ENCODE measurements around the gene AIFM3.

The AIFM3 gene

DNA sequence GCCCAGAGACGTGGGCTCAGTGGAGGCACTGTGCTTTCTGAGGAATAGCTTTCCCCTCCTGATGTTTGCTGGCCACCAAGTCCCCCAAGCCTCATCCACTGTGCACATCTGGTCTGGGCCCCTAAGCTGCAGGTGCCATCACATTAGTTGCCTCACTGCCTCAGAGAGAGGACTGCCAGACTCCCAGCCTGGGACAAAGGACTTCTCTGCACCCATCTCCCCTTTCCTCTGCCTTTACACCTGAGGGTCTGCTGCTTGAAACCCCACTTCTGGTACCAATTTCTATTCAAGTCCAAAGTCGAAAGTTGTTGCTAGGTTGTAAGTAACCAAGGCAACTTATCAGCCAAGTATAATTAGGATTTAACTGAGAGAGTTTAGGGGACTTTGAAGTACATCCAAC, 11.4 kb downstream of the AIFM3 start:
- peaks cover 0 to 6% of the 10 kb centered on the region in 2 donors for H3K9me3 ChIP-seq (ENCODE audit: control insufficient read depth in 2 of 2, low read length in 2 of 2)
- H3K4me1 ChIP-seq (ENCODE audit: control insufficient read depth, insufficient read depth, low read length), result peaks cover 35% of the 10 kb centered on the region
- H3K4me3 ChIP-seq (ENCODE audit: low read length in 2 of 2), result no peak overlapping the region
- no peak overlapping the region for H3K27ac ChIP-seq (ENCODE audit: low read length)
- no peak overlapping the region for H3K9ac ChIP-seq (ENCODE audit: low read length in 2 of 2)
- H3K36me3 ChIP-seq (ENCODE audit: control insufficient read depth in 2 of 2, insufficient read depth in 2 of 2, low read length in 2 of 2), result no peaks in the 10 kb centered on the region
- no peaks in the 10 kb centered on the region for H3K27me3 ChIP-seq (ENCODE audit: control insufficient read depth in 1 of 2, insufficient read depth in 2 of 2, low read length in 2 of 2)

DNA sequence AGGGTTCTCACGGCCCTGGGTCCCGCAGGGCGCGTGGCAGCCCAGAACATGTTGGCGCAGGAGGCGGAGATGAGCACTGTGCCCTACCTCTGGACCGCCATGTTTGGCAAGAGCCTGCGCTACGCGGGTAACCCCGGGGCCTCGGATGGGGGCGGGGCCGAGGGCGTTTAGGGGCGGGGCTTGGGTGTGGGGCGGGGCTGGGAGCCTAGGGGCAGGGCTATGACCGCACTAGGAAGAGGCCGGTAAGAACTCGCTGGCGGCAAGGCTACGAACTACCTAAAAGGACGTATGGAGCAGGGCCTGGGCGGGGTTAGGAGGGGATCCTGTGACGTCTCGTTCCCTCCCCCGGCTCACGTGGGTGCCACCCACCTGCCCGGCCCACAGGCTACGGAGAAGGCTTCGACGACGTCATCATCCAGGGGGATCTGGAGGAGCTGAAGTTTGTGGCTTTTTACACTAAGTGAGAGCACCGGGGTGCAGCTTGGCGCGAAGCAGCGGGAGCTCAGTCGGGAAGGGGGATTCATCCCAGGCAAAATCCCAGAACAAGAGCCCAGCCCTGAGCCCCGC, 12.3 kb downstream of the AIFM3 start:
- peak overlapping the region; percentile 60 to 93 for H3K4me3 ChIP-seq (ENCODE audit: low read length in 2 of 2)
- H3K36me3 ChIP-seq (ENCODE audit: control insufficient read depth in 2 of 2, insufficient read depth in 2 of 2, low read length in 2 of 2), result peaks cover 4 to 5% of the 10 kb centered on the region in 2 donors
- peak overlapping the region; percentile 47 to 55 for H3K9ac ChIP-seq (ENCODE audit: low read length in 2 of 2)
- H3K4me1 ChIP-seq (ENCODE audit: control insufficient read depth, insufficient read depth, low read length), result peaks cover 40% of the 10 kb centered on the region
- peaks cover 0 to 6% of the 10 kb centered on the region in 2 donors for H3K9me3 ChIP-seq (ENCODE audit: control insufficient read depth in 2 of 2, low read length in 2 of 2)
- peak overlapping the region; percentile 24 for H3K27ac ChIP-seq (ENCODE audit: low read length)
- no peaks in the 10 kb centered on the region for H3K27me3 ChIP-seq (ENCODE audit: control insufficient read depth in 1 of 2, insufficient read depth in 2 of 2, low read length in 2 of 2)

DNA sequence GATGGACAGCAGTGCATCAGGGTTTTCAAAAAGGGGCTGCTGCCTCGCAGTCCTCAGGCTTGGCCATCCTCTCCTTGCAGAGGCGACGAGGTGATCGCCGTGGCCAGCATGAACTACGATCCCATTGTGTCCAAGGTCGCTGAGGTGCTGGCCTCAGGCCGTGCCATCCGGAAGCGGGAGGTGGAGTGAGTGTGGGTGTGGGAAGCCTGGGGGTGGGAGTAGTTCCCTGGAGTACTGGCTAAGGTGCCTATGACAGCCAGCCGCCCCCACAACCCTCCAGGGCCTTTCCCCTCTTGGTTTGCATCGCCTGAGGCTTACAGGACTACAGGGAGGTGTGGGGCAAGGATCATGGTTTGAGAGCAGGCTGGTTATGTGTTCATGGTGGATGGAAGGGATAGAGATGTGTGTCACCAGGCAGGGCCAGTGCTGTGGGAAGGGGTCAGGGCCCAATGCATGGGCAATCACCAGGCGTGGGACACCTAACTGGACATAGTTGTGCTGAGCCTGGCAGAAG, 12.9 kb downstream of the AIFM3 start:
- Histone ChIP-seq H3K9me3 (ENCODE audit: control insufficient read depth in 2 of 2, low read length in 2 of 2) (peaks cover 0 to 6% of the 10 kb centered on the region in 2 donors), H3K4me1 (ENCODE audit: control insufficient read depth, insufficient read depth, low read length) (peaks cover 40% of the 10 kb centered on the region), H3K4me3 (ENCODE audit: low read length in 2 of 2) (peak overlapping the region; percentile 60 to 93), H3K27me3 (ENCODE audit: control insufficient read depth in 1 of 2, insufficient read depth in 2 of 2, low read length in 2 of 2) (no peaks in the 10 kb centered on the region), H3K9ac (ENCODE audit: low read length in 2 of 2) (peak overlapping the region; percentile 47 to 55), H3K36me3 (ENCODE audit: control insufficient read depth in 2 of 2, insufficient read depth in 2 of 2, low read length in 2 of 2) (peaks cover 4 to 6% of the 10 kb centered on the region in 2 donors), H3K27ac (ENCODE audit: low read length) (peak overlapping the region; percentile 24)

DNA sequence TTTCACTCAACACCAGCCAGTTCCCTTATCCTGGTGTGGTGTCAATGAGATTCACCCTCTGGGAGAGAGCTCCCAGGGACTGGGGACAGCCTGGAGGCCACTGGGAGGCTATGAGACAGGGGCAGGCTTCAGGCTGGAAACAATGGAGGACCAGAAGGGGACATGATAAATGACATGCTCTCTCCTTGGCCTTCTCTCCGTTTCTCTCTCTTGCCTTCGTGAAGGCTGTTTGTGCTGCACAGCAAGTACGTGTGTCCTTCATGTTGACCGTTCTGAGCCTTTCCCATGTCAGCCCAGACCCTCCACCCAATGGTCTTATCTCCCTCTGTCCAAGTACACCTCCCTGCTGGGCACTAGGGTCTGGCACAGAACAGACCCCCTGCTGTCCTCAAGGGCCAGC, 13.5 kb downstream of the AIFM3 start:
- no peaks in the 10 kb centered on the region for H3K27me3 ChIP-seq (ENCODE audit: control insufficient read depth in 1 of 2, insufficient read depth in 2 of 2, low read length in 2 of 2)
- peaks cover 5 to 6% of the 10 kb centered on the region in 2 donors for H3K36me3 ChIP-seq (ENCODE audit: control insufficient read depth in 2 of 2, insufficient read depth in 2 of 2, low read length in 2 of 2)
- peak overlapping the region; percentile 84 for H3K27ac ChIP-seq (ENCODE audit: low read length)
- H3K4me3 ChIP-seq (ENCODE audit: low read length in 2 of 2), result peak overlapping the region in 1 of 2 donors; percentile 93
- peaks cover 40% of the 10 kb centered on the region for H3K4me1 ChIP-seq (ENCODE audit: control insufficient read depth, insufficient read depth, low read length)
- peaks cover 0 to 6% of the 10 kb centered on the region in 2 donors for H3K9me3 ChIP-seq (ENCODE audit: control insufficient read depth in 2 of 2, low read length in 2 of 2)
- H3K9ac ChIP-seq (ENCODE audit: low read length in 2 of 2), result peak overlapping the region; percentile 2 to 55

DNA sequence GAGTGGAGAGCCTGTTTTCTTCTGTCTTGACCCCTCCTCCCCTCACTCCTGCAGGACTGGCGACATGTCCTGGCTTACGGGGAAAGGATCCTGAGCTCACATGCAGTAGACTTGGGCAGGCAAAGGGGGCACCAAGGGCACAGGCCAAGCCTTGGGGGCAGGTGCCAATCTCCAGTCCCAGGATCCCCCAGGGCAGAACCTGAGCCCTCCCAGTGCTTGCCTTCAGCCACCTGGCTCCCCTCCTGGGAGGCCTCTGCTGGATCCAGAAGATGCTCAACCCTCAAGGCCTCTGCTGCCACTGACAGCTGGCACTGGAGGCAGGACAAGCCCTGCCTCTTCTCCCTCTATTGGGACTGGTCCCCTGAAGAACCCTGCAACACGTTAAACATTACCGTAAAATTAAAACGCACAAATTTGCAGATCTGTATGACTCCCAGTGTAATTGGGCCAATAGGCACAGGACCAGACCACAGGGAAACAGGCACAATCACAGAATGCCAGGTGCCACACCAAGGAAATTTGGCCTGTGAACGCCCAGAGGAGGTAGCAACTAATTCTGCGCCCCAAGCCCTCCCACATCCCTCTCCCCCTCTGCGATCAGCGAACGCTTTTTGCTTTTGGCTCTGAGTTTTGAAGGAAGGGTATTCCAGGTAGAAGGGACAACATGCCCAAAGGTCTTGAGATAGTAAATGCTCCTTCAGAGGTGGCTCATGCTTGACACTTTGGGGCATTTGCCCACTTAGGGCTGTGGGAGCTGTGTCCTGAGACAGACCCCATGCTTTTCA, 14.1 kb downstream of the AIFM3 start:
- Histone ChIP-seq H3K4me1 (ENCODE audit: control insufficient read depth, insufficient read depth, low read length) (peaks cover 40% of the 10 kb centered on the region), H3K36me3 (ENCODE audit: control insufficient read depth in 2 of 2, insufficient read depth in 2 of 2, low read length in 2 of 2) (peaks cover 9% of the 10 kb centered on the region in 2 donors), H3K4me3 (ENCODE audit: low read length in 2 of 2) (peak overlapping the region; percentile 93 to 96), H3K9me3 (ENCODE audit: control insufficient read depth in 2 of 2, low read length in 2 of 2) (peaks cover 0 to 6% of the 10 kb centered on the region in 2 donors), H3K27ac (ENCODE audit: low read length) (peak overlapping the region; percentile 84), H3K27me3 (ENCODE audit: control insufficient read depth in 1 of 2, insufficient read depth in 2 of 2, low read length in 2 of 2) (no peaks in the 10 kb centered on the region), H3K9ac (ENCODE audit: low read length in 2 of 2) (peak overlapping the region; percentile 93 to 98)

DNA sequence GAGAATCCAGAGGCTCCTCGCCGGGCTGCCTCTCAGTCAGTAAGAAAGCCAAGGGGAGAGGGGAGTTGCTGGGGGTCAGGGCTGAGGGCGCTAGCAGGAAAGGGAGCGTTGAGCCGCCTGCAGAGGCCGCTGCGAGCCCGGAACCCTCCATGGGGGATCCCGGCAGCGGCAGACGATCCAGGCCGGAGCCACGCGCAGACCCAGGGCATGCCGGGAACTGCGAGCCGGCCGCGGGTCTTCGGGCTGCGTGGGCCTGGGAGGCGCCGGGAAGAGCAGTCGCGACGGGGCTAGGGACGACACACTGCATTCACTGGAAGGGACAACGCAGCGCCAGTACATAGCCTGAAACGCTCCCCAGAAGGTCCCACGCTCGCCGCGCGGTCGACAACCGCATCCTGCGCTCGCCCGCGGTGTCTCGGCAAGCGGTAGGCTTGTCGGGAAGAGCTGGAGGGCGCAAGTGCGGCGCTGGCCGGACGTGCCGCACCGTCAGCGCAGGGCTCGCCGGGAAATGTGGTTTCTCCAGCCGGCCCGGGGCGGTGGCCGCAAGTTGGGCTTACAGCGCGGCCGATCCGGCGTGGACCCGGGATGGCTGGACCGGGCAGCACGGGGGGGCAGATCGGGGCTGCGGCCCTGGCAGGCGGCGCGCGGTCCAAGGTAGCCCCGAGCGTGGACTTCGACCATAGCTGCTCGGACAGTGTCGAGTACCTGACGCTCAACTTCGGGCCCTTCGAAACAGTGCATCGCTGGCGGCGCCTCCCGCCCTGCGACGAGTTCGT, 14.9 kb downstream of the AIFM3 start, which contains the start of gene LZTR1:
Gene LZTR1, plus strand, starts transcription at position 511 of the 776 bp plus-strand sequence. Its CDS starts 75 bp downstream, at position 586.
- Histone ChIP-seq H3K4me3 (ENCODE audit: low read length in 2 of 2) (peak within 1 kb of the TSS; percentile 93 to 96), H3K27ac (ENCODE audit: low read length) (peak within 1 kb of the TSS; percentile 84), H3K9ac (ENCODE audit: low read length in 2 of 2) (peak within 1 kb of the TSS; percentile 93 to 98), H3K36me3 (ENCODE audit: control insufficient read depth in 2 of 2, insufficient read depth in 2 of 2, low read length in 2 of 2) (peaks cover 9 to 12% of the 10 kb centered on the region in 2 donors), H3K9me3 (ENCODE audit: control insufficient read depth in 2 of 2, low read length in 2 of 2) (peaks cover 0 to 6% of the 10 kb centered on the region in 2 donors), H3K4me1 (ENCODE audit: control insufficient read depth, insufficient read depth, low read length) (peaks cover 40% of the 10 kb centered on the region), H3K27me3 (ENCODE audit: control insufficient read depth in 1 of 2, insufficient read depth in 2 of 2, low read length in 2 of 2) (no peaks in the 10 kb centered on the region)

DNA sequence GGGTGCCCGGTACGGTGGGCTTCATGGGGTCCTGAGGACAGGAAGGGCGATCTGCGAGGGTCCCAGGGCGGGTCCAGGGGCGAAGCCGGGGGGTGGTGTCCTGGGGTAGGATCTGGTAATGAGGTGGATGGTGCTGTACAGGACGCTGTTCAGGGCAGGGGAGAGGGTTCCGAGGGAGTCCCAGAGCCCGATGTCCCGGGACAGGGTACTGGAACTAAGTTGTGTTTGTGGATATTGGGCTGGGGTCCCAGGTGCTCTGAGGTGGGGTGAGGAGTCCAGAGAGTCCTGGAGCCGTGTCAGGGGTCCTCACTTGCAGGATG, 15.5 kb downstream of the AIFM3 start:
- H3K27me3 ChIP-seq (ENCODE audit: control insufficient read depth in 1 of 2, insufficient read depth in 2 of 2, low read length in 2 of 2), result no peaks in the 10 kb centered on the region
- peak overlapping the region; percentile 93 to 96 for H3K4me3 ChIP-seq (ENCODE audit: low read length in 2 of 2)
- H3K27ac ChIP-seq (ENCODE audit: low read length), result peak overlapping the region; percentile 84
- H3K36me3 ChIP-seq (ENCODE audit: control insufficient read depth in 2 of 2, insufficient read depth in 2 of 2, low read length in 2 of 2), result peaks cover 12% of the 10 kb centered on the region in 2 donors
- peaks cover 0 to 6% of the 10 kb centered on the region in 2 donors for H3K9me3 ChIP-seq (ENCODE audit: control insufficient read depth in 2 of 2, low read length in 2 of 2)
- H3K4me1 ChIP-seq (ENCODE audit: control insufficient read depth, insufficient read depth, low read length), result peaks cover 40% of the 10 kb centered on the region
- peak overlapping the region; percentile 93 to 98 for H3K9ac ChIP-seq (ENCODE audit: low read length in 2 of 2)

DNA sequence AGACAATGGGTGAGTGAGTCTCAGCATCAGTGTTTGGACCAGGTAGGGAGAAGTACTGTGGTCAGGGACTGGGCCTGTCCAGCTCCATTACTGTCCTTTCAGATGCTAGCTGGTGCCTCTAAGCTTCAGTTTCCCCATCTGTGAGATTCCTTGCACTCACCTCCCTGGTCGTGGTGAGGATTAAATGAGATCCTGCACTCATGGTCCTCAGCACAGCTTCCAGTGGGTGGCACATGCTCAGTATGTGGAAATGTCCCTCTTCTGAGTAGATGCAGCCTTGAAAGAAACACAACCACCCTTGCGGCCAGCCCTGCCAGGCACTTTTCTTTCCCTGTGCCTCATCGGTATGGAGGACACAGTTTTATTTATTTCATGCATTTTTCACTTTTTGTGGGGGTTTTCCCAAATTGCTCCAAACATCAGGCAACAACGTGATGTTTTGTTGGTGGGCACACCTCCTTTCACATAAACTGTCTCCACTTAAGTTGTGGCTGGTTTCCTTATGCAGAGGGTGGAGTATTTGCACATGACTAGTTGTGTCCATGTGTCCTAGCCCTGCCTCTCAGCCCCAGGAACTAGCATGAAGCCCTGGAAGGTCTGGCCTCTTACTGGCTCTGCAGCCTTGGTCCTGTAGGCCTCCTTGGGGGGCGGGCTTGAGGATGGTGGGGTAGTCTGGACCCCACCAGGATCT, 16.2 kb downstream of the AIFM3 start:
- Histone ChIP-seq H3K4me1 (ENCODE audit: control insufficient read depth, insufficient read depth, low read length) (peaks cover 40% of the 10 kb centered on the region), H3K9me3 (ENCODE audit: control insufficient read depth in 2 of 2, low read length in 2 of 2) (peaks cover 0 to 5% of the 10 kb centered on the region in 2 donors), H3K9ac (ENCODE audit: low read length in 2 of 2) (peak overlapping the region; percentile 93 to 98), H3K36me3 (ENCODE audit: control insufficient read depth in 2 of 2, insufficient read depth in 2 of 2, low read length in 2 of 2) (peaks cover 15 to 18% of the 10 kb centered on the region in 2 donors), H3K4me3 (ENCODE audit: low read length in 2 of 2) (peak overlapping the region; percentile 93 to 96), H3K27ac (ENCODE audit: low read length) (no peak overlapping the region), H3K27me3 (ENCODE audit: control insufficient read depth in 1 of 2, insufficient read depth in 2 of 2, low read length in 2 of 2) (no peaks in the 10 kb centered on the region)

DNA sequence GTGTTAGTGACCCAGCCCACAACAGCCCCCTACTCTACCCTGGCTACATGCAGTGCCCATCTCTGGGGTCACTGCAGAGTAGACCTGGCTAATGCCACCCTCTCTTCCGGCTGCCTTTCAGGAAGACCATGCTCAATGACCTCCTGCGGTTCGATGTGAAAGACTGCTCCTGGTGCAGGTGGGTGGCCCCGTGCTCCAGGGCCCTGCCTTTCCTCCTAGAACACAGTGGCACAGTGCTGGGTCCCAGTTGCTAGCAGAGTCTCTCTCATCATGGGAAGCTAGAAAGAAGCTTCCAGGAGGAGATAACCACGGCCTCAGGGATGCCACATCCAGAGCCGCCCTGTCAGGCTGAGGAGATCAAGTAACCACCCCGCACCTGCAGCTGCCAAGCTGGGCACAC, 18.7 kb downstream of the AIFM3 start:
- Histone ChIP-seq H3K36me3 (ENCODE audit: control insufficient read depth in 2 of 2, insufficient read depth in 2 of 2, low read length in 2 of 2) (peaks cover 19 to 25% of the 10 kb centered on the region in 2 donors), H3K27ac (ENCODE audit: low read length) (no peak overlapping the region), H3K27me3 (ENCODE audit: control insufficient read depth in 1 of 2, insufficient read depth in 2 of 2, low read length in 2 of 2) (no peaks in the 10 kb centered on the region), H3K9me3 (ENCODE audit: control insufficient read depth in 2 of 2, low read length in 2 of 2) (no peaks in the 10 kb centered on the region), H3K9ac (ENCODE audit: low read length in 2 of 2) (no peak overlapping the region), H3K4me3 (ENCODE audit: low read length in 2 of 2) (no peak overlapping the region), H3K4me1 (ENCODE audit: control insufficient read depth, insufficient read depth, low read length) (peaks cover 30% of the 10 kb centered on the region)

DNA sequence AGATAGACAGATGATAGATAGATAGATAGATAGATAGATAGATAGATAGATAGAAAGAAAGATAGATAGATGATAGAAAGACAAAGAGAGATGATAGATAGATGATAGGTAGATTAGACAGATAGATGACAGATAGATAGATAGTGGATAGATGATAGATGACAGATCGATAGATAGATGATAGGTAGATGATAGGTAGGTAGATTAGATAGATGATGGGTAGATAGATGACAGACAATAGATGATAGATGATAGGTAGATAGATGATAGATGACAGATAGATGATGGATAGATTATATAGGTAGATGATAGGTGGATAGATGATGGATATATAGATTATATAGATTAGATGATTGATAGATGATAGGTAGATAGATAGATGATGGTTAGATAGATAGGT, 19.3 kb downstream of the AIFM3 start:
- peaks cover 19 to 25% of the 10 kb centered on the region in 2 donors for H3K36me3 ChIP-seq (ENCODE audit: control insufficient read depth in 2 of 2, insufficient read depth in 2 of 2, low read length in 2 of 2)
- H3K27me3 ChIP-seq (ENCODE audit: control insufficient read depth in 1 of 2, insufficient read depth in 2 of 2, low read length in 2 of 2), result no peaks in the 10 kb centered on the region
- no peak overlapping the region for H3K4me3 ChIP-seq (ENCODE audit: low read length in 2 of 2)
- H3K27ac ChIP-seq (ENCODE audit: low read length), result no peak overlapping the region
- H3K9me3 ChIP-seq (ENCODE audit: control insufficient read depth in 2 of 2, low read length in 2 of 2), result no peaks in the 10 kb centered on the region
- H3K9ac ChIP-seq (ENCODE audit: low read length in 2 of 2), result no peak overlapping the region
- peaks cover 23% of the 10 kb centered on the region for H3K4me1 ChIP-seq (ENCODE audit: control insufficient read depth, insufficient read depth, low read length)

Data from stomach smooth muscle (tissue), 2 donors.